AG09319 (cell line): ENCODE data around the gene REPS2.

ENCODE experiments used
- DNase-seq: peaks from one replicate; pipeline ENCODE4 v3.0.0-alpha.2; 2010; ENCODE audit warnings: low read depth; ENCODE audit errors: extremely low read depth
- TF ChIP-seq, protein P1 (sequence below): IDR thresholded peaks from 2 replicates; pipeline ENCODE4 v1.5.1; 2011; ENCODE audit warnings: low read depth, mild to moderate bottlenecking, inconsistent platforms, low read length, moderate library complexity

The REPS2 gene

DNA sequence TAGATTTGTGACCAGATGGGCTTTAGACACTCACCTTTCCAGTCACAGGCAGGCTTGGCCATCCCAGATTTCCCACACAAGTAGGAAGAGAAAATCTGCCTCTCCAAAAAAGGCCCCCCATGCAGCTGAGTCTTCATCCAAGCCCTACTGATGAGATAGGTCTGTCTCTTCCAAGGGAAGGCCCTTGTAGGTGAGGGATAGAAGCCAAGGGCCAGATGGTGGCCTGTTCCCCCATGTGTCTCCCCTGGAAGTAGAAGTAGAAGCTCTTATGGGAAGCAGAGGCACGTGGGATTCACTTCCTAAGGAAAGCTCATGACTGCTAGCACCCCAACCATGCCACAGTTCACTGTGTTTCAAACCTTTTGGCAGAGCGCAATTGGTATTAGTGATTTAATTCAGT is 81.5 kb downstream of the REPS2 start:
- TF ChIP-seq, protein P1, sequence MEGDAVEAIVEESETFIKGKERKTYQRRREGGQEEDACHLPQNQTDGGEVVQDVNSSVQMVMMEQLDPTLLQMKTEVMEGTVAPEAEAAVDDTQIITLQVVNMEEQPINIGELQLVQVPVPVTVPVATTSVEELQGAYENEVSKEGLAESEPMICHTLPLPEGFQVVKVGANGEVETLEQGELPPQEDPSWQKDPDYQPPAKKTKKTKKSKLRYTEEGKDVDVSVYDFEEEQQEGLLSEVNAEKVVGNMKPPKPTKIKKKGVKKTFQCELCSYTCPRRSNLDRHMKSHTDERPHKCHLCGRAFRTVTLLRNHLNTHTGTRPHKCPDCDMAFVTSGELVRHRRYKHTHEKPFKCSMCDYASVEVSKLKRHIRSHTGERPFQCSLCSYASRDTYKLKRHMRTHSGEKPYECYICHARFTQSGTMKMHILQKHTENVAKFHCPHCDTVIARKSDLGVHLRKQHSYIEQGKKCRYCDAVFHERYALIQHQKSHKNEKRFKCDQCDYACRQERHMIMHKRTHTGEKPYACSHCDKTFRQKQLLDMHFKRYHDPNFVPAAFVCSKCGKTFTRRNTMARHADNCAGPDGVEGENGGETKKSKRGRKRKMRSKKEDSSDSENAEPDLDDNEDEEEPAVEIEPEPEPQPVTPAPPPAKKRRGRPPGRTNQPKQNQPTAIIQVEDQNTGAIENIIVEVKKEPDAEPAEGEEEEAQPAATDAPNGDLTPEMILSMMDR = no peak
- no peak for DNase-seq

DNA sequence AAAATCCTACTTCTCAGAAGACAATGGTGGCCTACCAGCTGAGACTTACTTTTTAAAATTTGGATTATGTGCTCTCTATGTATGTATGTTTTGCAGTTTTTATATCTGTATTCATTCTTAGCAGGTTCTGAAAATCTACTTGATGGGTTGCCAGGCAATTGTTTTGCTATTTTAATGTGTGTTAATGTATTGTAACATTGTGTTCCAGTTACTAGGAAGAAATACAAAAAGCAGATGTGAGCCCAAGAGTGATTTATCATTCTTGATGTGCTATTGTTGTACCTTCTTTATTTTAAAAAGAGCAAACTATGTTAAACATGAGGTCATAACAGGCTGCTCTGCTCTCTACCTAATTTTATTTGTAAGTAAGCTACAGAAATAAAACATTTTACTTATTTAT is 81.9 kb downstream of the REPS2 start:
- DNase-seq = no peak
- TF ChIP-seq, protein P1 = no peak

DNA sequence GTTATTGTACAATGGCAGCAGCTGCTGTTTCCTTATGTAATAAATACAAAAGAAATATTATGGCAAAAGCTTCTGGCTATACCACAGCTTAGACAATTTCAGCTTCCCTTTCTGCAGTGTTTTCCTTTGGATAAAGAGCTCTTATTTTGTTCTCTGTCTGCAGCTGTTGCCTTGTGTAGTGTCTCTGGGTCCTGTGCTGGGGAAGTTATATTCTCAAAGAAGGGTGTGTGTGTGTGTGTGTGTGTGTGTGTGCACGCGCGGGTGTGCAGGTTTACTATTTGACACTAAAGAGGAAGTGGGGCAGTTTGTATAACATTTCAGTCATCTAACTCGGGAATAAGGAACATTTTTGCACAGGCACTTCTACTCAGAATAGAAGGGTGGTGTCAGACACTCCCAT is 83.6 kb downstream of the REPS2 start:
- TF ChIP-seq, protein P1 = no peak
- no peak for DNase-seq

DNA sequence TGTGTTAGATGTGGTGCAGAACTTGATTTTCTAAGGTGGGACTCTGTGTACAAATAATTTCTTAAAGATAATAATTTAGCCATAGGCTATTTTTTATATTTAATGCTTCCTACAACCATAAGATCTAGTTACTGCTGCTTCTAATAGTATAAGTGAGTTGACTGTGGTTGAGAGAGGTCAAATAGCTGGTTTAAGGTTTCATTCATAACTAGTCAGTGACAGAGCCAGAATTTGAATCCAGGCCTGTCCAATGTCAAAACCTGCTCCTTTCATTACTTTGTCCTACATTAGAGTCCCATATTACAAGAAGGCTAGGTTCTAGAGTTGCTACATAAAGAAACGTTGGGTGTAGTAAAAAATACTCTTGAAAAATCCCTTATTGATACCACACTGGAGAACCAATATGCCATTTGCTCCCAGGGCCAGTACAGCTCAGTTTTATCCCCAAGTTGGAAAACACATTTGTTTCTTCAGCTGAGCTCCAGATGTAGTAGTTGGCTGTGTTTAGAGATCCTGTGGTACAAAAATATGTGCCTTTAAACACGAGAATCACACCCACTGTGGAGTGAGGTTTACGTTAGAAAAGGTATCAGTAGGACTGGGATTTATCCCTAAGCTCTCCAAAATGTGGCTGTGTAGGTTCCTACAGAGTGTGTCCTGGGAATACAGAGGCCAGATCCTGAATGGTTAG is 84.3 kb downstream of the REPS2 start:
- TF ChIP-seq, protein P1 = no peak
- DNase-seq = peak; percentile 15

DNA sequence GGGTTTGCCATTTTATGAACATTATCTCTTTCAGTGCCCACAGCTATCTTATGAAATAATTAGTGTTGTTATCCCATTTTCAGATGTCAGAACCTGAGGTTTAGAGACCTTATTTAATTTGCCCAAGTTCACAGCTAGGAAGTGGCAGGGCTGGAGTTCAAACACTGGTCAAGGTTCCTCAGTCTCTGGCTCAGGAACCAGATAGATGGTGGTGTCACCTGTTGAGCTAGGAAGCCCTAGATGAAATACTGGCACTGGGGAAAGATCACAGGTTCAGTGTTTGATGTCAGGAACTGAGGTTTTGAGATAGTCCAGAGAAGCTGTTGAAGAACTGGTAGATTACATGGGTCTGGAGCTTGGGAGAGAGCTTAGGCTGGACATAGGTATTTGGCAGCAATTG is 85.4 kb downstream of the REPS2 start:
- TF ChIP-seq, protein P1 = no peak
- no peak for DNase-seq

DNA sequence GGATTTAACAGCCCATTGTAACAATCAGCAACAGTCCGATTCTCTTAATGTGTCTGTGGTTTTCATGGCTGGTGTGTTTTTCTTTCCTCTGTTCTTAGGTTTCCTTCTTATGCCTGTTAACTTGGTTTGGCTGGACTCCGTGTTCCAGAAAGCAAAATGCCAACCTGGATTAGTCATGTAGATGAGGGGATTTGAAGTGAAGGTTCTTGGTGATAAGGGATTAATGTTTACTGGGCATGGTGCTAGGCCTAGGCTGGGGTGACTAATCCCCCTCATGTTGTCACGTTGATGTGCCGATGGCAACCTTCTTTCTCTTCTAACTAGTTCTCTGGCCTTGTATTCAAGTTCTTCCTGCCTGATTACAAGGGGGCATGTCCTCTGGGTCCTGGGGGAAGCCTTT is 85.9 kb downstream of the REPS2 start:
- TF ChIP-seq, protein P1 = no peak

DNA sequence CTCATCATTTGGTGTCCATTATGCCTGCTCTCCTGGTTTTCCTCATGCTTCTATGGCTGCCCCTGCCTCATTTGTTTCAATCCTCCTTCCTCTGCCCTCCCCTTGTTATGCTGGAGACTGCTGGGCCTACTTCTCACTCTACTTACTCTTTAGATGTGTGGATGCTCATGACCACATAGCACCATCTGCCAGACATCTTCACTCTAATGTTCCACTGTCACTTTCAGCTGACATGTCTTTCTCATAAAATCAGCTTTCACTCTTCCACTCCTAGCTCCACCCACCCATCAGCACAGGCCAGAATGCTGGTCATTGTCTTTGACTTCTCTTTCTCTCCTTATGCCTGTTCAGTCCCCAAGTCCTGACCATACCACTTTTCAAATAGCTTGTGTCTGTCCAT is 86.8 kb downstream of the REPS2 start:
- no peak for DNase-seq
- TF ChIP-seq, protein P1 = no peak

More for the DNA sequence above, 85.9 kb downstream of the REPS2 start:
- peak; percentile 22 for DNase-seq
